A549 (cell line): ENCODE data around the gene TEX9. TPM values are rescaled to one million over a fixed set of nuclear protein-coding genes. Genes with fewer than 3 reads are reported as not detected.
"Not testable (repeated sequence)": the region's sequence is repeated elsewhere in the genome, so short reads cannot be mapped to it uniquely, and the experiment has no call there.

ENCODE experiments used
- ATAC-seq, 2 experiments: fragments of 200-7000 bp in 1 of 2; fragments of >200 bp in 1 of 2; cut with Nextera tagmentation in 1 of 2; cut with Tn5 transposase in 1 of 2; 3 replicates each; pipeline versions ENCODE4 v1.8.0 to v1.9.1; 2018 to 2020; ENCODE audit warnings: mild to moderate bottlenecking in 1 of 2, moderate library complexity in 1 of 2
- CTCF ChIA-PET: fragments of 300-600 bp; sonication (Branson Sonifier 250); formaldehyde crosslinking; extraction: SDS; loops from one replicate; lab custom pipeline; 2021; ENCODE audit warnings: antibody characterized with exemption, inconsistent platforms; lab: Yijun Ruan, JAX
- POLR2A ChIA-PET: fragments of 350-600 bp; formaldehyde crosslinking; extraction: SDS; loops from one replicate; lab custom pipeline; 2021; ENCODE audit warnings: antibody characterized with exemption, inconsistent platforms; lab: Yijun Ruan, JAX
- DNase-seq, 2 experiments: peaks; one replicate each; pipeline versions ENCODE4 v3.0.0 to v3.0.0-alpha.2; 2011 to 2016; ENCODE audit warnings: low read depth in 1 of 2, low spot score in 1 of 2
- FAIRE-seq: peaks from 2 replicates; lab custom pipeline; 2011; peaks lifted over from hg19 to GRCh38; lab: Jason Lieb, UNC
- H3K27ac ChIP-seq, 2 experiments: fragments of >200 bp; sonication (Bioruptor Twin); formaldehyde crosslinking; 3 replicates each; pipeline ENCODE4 v1.5.1; 2016 to 2017
- H3K4me1 ChIP-seq: fragments of >200 bp; sonication (Bioruptor Twin); formaldehyde crosslinking; 3 replicates; pipeline ENCODE4 v1.6.1; 2016
- H3K4me2 ChIP-seq: fragments of >200 bp; sonication (Bioruptor Twin); formaldehyde crosslinking; 3 replicates; pipeline ENCODE4 v1.6.1; 2016
- H3K4me3 ChIP-seq: fragments of >200 bp; sonication (Bioruptor Twin); formaldehyde crosslinking; 3 replicates; pipeline ENCODE4 v1.5.1; 2016
- H3K9me3 ChIP-seq: fragments of >200 bp; sonication (Bioruptor Twin); formaldehyde crosslinking; 3 replicates; pipeline ENCODE4 v1.6.1; 2016
- BHLHE40 ChIP-seq: IDR thresholded peaks from 2 replicates; pipeline ENCODE4 v1.6.1; 2012; ENCODE audit warnings: low read depth, low read length, inconsistent platforms
- CHD4 ChIP-seq: fragments of 200-600 bp; sonication (generic); IDR thresholded peaks from 2 replicates; pipeline ENCODE4 v1.6.1; 2016; ENCODE audit warnings: antibody characterized with exemption, mild to moderate bottlenecking, borderline replicate concordance
- EHF ChIP-seq: fragments of 250-450 bp; sonication (Bioruptor Pico); IDR thresholded peaks from 2 replicates; pipeline ENCODE4 v1.5.0; 2020; ENCODE audit warnings: mild to moderate bottlenecking
- HOXA7 ChIP-seq: fragments of 250-450 bp; sonication (Bioruptor Pico); IDR thresholded peaks from 2 replicates; pipeline ENCODE4 v1.5.0; 2020; ENCODE audit warnings: mild to moderate bottlenecking, moderate library complexity
- JUN ChIP-seq, 2 experiments: fragments of >200 bp; sonication (Bioruptor Twin); formaldehyde crosslinking; IDR thresholded peaks; 2 replicates in 1 of 2; 3 replicates in 1 of 2; pipeline ENCODE4 v1.6.1; 2016 to 2017
- KDM1A ChIP-seq: fragments of 200-600 bp; sonication (generic); IDR thresholded peaks from 2 replicates; pipeline ENCODE4 v1.6.1; 2016; ENCODE audit warnings: low read depth, mild to moderate bottlenecking
- KDM5A ChIP-seq: fragments of 200-600 bp; sonication (generic); IDR thresholded peaks from 2 replicates; pipeline ENCODE4 v1.6.1; 2016; ENCODE audit warnings: antibody characterized with exemption, mild to moderate bottlenecking
- MYC ChIP-seq: IDR thresholded peaks from 2 replicates; pipeline ENCODE4 v1.6.1; 2012; ENCODE audit warnings: mild to moderate bottlenecking, inconsistent platforms, low read length, improper control_type of control experiment, borderline replicate concordance
- NPAS2 ChIP-seq: fragments of 250-450 bp; sonication (Bioruptor Pico); IDR thresholded peaks from 2 replicates; pipeline ENCODE4 v1.8.0; 2022; ENCODE audit warnings: mild to moderate bottlenecking, moderate library complexity, borderline replicate concordance
- POLR2A ChIP-seq: IDR thresholded peaks from 2 replicates; pipeline ENCODE4 v1.6.1; 2012; ENCODE audit warnings: mild to moderate bottlenecking, low read length
- POLR2AphosphoS2 ChIP-seq: conservative IDR thresholded peaks from 2 replicates; pipeline ENCODE4 v1.6.1; 2012; ENCODE audit warnings: low read length, improper control_type of control experiment, inconsistent platforms
- TFCP2L1 ChIP-seq: fragments of 250-450 bp; sonication (Bioruptor Pico); IDR thresholded peaks from 2 replicates; pipeline ENCODE4 v1.5.0; 2021; ENCODE audit warnings: mild to moderate bottlenecking
- ZFP36 ChIP-seq: fragments of 450-650 bp; IDR thresholded peaks from 2 replicates; pipeline ENCODE4 v1.6.1; 2014; ENCODE audit warnings: borderline replicate concordance; ENCODE audit not compliant: partially characterized antibody
- WGBS: methylation state at CpG from one replicate; pipeline ENCODE4 v1.1.6; 2017; ENCODE audit errors: missing lambda C conversion rate; 5-methylcytosine and 5-hydroxymethylcytosine counted together
- polyA plus RNA-seq, 4 experiments: library from polyadenylated mRNA; depleted of rRNA in 3 of 4; stranded (reverse); fragments of >200 nt; fragmentation: RNase III in 1 of 4; extraction: RNeasy Plus Mini Kit Qiagen cat#74134 plus additional on column Dnase treatment in 1 of 4; gene quantifications; 2 replicates in 3 of 4; 3 replicates in 1 of 4; pipeline ENCODE4 v1.2.3, GENCODE V29; 2011 to 2017
- TF ChIP-seq, protein P1 (sequence below): fragments of >200 bp; sonication (Bioruptor Twin); formaldehyde crosslinking; IDR thresholded peaks from 2 replicates; pipeline ENCODE4 v1.6.1; 2016
- TF ChIP-seq, protein P2 (sequence below): fragments of >200 bp; sonication (Bioruptor Twin); formaldehyde crosslinking; IDR thresholded peaks from 3 replicates; pipeline ENCODE4 v1.5.1; 2016
- TF ChIP-seq, protein P3 (sequence below): fragments of 150-350 bp; IDR thresholded peaks from 2 replicates; pipeline ENCODE4 v1.6.1; 2014; ENCODE audit warnings: low read depth, mild to moderate bottlenecking, low read length
- TF ChIP-seq, protein P4 (sequence below): IDR thresholded peaks from 2 replicates; pipeline ENCODE4 v1.6.1; 2012; ENCODE audit warnings: low read depth, borderline replicate concordance

Gene TEX9
- polyA plus RNA-seq, 2 of the 4 experiments (the other 2 are of a cell fraction), result 7.7 to 13.3 TPM

DNA sequence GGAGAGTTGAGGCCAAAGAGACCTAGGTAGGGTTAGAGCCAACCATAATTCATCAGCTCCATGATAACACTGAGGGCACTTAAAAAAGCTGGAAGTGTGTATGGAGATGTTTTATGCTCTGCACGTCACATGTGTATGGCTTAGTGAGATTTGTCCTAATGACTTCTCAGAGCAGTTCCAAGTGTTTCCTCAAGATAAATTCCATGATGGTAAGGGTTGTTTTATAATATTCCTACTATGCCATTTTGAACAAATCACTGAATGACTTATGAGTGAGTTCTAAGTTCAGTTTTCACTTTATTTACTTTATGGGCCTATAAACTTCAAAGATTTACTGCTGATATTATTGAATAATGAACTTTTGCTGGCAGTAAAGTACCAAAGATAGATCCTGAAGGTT, 28.1 kb downstream of the TEX9 start:
- ATAC-seq, result no peak
- FAIRE-seq, result peak; percentile 43
- Histone ChIP-seq H3K4me1 (no peaks in the 10 kb centered on the region), H3K4me3 (no peak overlapping the region), H3K27ac (no peak overlapping the region), H3K4me2 (no peak overlapping the region), H3K9me3 (no peaks in the 10 kb centered on the region)
- 97% methylated on average over 1 of the region's 1 CpG for WGBS
- DNase-seq, result no peak
- ChIA-PET CTCF (interaction anchor here (0.9 kb wide), 1 partner anchor 35 kb away, joined by 3 read pairs; no protein-coding TSS in a partner anchor), POLR2A (no interaction called here)
- TF ChIP-seq KDM1A (no peak), NPAS2 (CRISPR knock-in tag) (no peak), TFCP2L1 (CRISPR knock-in tag) (no peak), KDM5A (no peak), CHD4 (no peak), ZFP36 (no peak), EHF (CRISPR knock-in tag) (no peak), HOXA7 (no peak), BHLHE40 (no peak), POLR2A (no peak), POLR2AphosphoS2 (no peak), JUN (IDR thresholded peaks at IDR 0.05) (no peak), MYC (no peak)
- TF ChIP-seq, protein P1, sequence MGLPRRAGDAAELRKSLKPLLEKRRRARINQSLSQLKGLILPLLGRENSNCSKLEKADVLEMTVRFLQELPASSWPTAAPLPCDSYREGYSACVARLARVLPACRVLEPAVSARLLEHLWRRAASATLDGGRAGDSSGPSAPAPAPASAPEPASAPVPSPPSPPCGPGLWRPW, result no peak
- TF ChIP-seq, protein P2, sequence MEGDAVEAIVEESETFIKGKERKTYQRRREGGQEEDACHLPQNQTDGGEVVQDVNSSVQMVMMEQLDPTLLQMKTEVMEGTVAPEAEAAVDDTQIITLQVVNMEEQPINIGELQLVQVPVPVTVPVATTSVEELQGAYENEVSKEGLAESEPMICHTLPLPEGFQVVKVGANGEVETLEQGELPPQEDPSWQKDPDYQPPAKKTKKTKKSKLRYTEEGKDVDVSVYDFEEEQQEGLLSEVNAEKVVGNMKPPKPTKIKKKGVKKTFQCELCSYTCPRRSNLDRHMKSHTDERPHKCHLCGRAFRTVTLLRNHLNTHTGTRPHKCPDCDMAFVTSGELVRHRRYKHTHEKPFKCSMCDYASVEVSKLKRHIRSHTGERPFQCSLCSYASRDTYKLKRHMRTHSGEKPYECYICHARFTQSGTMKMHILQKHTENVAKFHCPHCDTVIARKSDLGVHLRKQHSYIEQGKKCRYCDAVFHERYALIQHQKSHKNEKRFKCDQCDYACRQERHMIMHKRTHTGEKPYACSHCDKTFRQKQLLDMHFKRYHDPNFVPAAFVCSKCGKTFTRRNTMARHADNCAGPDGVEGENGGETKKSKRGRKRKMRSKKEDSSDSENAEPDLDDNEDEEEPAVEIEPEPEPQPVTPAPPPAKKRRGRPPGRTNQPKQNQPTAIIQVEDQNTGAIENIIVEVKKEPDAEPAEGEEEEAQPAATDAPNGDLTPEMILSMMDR, result no peak
- TF ChIP-seq, protein P3, sequence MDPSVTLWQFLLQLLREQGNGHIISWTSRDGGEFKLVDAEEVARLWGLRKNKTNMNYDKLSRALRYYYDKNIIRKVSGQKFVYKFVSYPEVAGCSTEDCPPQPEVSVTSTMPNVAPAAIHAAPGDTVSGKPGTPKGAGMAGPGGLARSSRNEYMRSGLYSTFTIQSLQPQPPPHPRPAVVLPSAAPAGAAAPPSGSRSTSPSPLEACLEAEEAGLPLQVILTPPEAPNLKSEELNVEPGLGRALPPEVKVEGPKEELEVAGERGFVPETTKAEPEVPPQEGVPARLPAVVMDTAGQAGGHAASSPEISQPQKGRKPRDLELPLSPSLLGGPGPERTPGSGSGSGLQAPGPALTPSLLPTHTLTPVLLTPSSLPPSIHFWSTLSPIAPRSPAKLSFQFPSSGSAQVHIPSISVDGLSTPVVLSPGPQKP, result no peak

DNA sequence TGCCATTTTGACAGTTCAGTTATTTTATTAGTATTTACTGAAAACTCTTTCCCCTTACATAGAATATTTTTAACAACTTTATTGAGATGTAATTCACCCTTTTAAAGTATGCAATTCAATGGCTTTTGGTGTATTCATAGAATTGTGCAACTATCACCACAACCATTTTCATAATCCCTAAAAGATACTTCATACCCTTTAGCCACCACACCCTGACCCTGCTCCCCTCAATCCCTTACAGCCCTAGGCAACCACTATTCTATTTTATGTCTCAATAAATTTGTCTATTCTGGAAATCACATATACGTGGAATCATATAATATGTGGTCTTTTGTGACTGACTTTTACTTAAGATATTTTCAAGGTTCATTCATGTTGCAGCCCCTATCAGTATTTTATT, 29.7 kb downstream of the TEX9 start:
- 80% methylated on average over 1 of the region's 1 CpG for WGBS
- no peak for TF ChIP-seq BHLHE40
- TF ChIP-seq, protein P4, sequence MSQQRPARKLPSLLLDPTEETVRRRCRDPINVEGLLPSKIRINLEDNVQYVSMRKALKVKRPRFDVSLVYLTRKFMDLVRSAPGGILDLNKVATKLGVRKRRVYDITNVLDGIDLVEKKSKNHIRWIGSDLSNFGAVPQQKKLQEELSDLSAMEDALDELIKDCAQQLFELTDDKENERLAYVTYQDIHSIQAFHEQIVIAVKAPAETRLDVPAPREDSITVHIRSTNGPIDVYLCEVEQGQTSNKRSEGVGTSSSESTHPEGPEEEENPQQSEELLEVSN, result no peak
- DNase-seq (no peak), ATAC-seq (no peak), FAIRE-seq (no peak)
- H3K9me3 ChIP-seq, result no peaks in the 10 kb centered on the region
- H3K4me1 ChIP-seq, result no peaks in the 10 kb centered on the region
- H3K27ac ChIP-seq, result no peak overlapping the region
- H3K4me2 ChIP-seq, result no peak overlapping the region
- ChIA-PET CTCF (no interaction called here), POLR2A (no interaction called here)
- no peak overlapping the region for H3K4me3 ChIP-seq

DNA sequence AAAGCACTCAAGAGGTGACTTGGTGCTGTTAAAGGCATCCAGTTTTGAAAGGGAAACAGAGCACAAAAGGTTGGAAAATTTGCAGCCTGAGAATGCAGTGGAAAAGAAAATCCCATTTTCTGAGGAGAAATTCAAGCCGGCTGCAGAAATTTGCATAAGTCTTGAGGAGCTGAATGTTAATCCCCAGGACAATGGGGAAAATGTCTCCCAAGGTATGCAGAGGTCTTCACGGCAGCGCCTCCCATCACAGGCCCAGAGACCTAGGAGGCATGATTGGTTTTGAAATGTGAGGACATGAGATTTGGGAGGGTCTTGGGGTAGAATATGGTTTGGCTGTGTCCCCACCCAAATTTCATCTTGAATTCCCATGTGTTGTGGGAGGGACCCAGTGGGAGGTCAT, 32.1 kb downstream of the TEX9 start:
- CTCF ChIA-PET, result not testable (repeated sequence)
- WGBS, result 98% methylated on average over 3 of the region's 3 CpGs

DNA sequence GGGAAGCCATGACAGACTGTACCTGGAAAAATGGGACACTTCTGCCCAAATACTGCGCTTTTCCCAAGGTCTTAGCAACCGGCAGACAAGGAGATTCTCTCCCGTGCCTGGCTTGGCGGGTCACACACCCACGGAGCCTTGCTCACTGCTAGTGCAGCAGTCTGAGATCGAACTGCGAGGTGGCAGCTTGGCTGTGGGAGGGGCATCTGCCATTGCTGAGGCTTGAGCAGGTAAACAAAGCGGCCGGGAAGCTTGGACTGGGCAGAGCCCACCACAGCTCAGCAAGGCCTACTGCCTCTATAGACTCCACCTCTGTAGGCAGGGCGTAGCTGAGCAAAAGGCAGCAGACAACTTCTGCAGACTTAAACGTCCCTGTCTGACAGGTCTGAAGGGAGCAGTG, 34.0 kb downstream of the TEX9 start:
- POLR2A ChIA-PET, H3K4me2 ChIP-seq, ATAC-seq, H3K4me3 ChIP-seq, H3K9me3 ChIP-seq, H3K27ac ChIP-seq, H3K4me1 ChIP-seq, FAIRE-seq, DNase-seq: not testable (repeated sequence)
- CTCF ChIA-PET, result interaction anchor here (1.3 kb wide), 1 partner anchor 29 kb away, joined by 3 read pairs; no protein-coding TSS in a partner anchor
- WGBS, result 85% methylated on average over 11 of the region's 11 CpGs

More for the DNA sequence above, 32.1 kb downstream of the TEX9 start:
- H3K4me2 ChIP-seq, H3K9me3 ChIP-seq, H3K27ac ChIP-seq, FAIRE-seq, ATAC-seq, H3K4me1 ChIP-seq, H3K4me3 ChIP-seq, DNase-seq, POLR2A ChIA-PET: not testable (repeated sequence)
